GDM1 (cell line): ENCODE results near the gene ATOH7.
A peak's percentile ranks its signal among the peaks of the same experiment; 100 is the strongest.
"Not testable (repeated sequence)": the region's sequence is repeated elsewhere in the genome, so short reads cannot be mapped to it uniquely, and the experiment has no call there.

ENCODE experiments used
- DNase-seq: peaks from one replicate; lab custom pipeline; 2025; lab: John Stamatoyannopoulos, UW

ATOH7 gene

GRCh38 chr10:68235581-68235980 lies 3.7 kb upstream of the ATOH7 start:
- no peak for DNase-seq

- DNase-seq: no peak
Observed at GRCh38 chr10:68235111-68235510, 3.2 kb upstream of the ATOH7 start.

GRCh38 chr10:68233046-68233445 lies 1.1 kb upstream of the ATOH7 start:
- DNase-seq: no peak

- DNase-seq: no peak
Observed at GRCh38 chr10:68231106-68231816, 652 bp downstream of the ATOH7 start.

GRCh38 chr10:68230268-68230667 lies 1.6 kb downstream of the ATOH7 start:
- DNase-seq: no peak

GRCh38 chr10:68224810-68225209 lies 7.1 kb downstream of the ATOH7 start:
- no peak for DNase-seq

- DNase-seq: no peak
Observed at GRCh38 chr10:68223535-68224165, 8.3 kb downstream of the ATOH7 start.

GRCh38 chr10:68222391-68222790 lies 9.5 kb downstream of the ATOH7 start:
- DNase-seq: no peak

- DNase-seq: no peak
Observed at GRCh38 chr10:68221196-68221595, 10.7 kb downstream of the ATOH7 start.

- no peak for DNase-seq
Observed at GRCh38 chr10:68218786-68219185, 13.1 kb downstream of the ATOH7 start.

- no peak for DNase-seq
Observed at GRCh38 chr10:68212721-68213352, 19.1 kb downstream of the ATOH7 start.

GRCh38 chr10:68211669-68212068 lies 20.2 kb downstream of the ATOH7 start:
- no peak for DNase-seq

GRCh38 chr10:68208424-68209042 lies 23.4 kb downstream of the ATOH7 start:
- DNase-seq: peak; percentile 32

- DNase-seq: no peak
Observed at GRCh38 chr10:68202960-68203353, 29.0 kb downstream of the ATOH7 start.

GRCh38 chr10:68196701-68197100 lies 35.2 kb downstream of the ATOH7 start:
- DNase-seq: no peak

GRCh38 chr10:68195776-68196175 lies 36.1 kb downstream of the ATOH7 start:
- DNase-seq: not testable (repeated sequence)

- no peak for DNase-seq
Observed at GRCh38 chr10:68194290-68194689, 37.6 kb downstream of the ATOH7 start.

- no peak for DNase-seq
Observed at GRCh38 chr10:68192113-68192512, 39.8 kb downstream of the ATOH7 start.

GRCh38 chr10:68188835-68189234 lies 43.1 kb downstream of the ATOH7 start:
- no peak for DNase-seq

GRCh38 chr10:68185085-68185484 lies 46.8 kb downstream of the ATOH7 start:
- DNase-seq: no peak

GRCh38 chr10:68184546-68184945 lies 47.4 kb downstream of the ATOH7 start:
- DNase-seq: no peak
